G401 (cell line): ENCODE measurements around the gene ZBTB16. TPM values are rescaled to one million over a fixed set of nuclear protein-coding genes. Genes with fewer than 3 reads are reported as not detected.

Source experiments
- DNase-seq: peaks from one replicate; pipeline ENCODE4 v3.0.0-alpha.2; 2015; ENCODE audit warnings: low spot score
- in situ Hi-C: cut with HindIII; loops from 2 replicates; pipeline ENCODE4 v1.10.0; 2016; ENCODE audit warnings: low sequenced_read_pairs, mixed read lengths
- total RNA-seq: library from RNA; depleted of rRNA; stranded (reverse); fragments of >200 nt; shearing (Covaris generic); gene quantifications from 2 replicates; pipeline ENCODE4 v1.2.3, GENCODE V29; 2014; rRNA removed

Gene ZBTB16
- total RNA-seq, result not detected in 2 replicates

GRCh38 chr11:114059278-114059983, at the start of gene ZBTB16:
ZBTB16 (plus strand) TSS chr11:114059711; CDS start chr11:114063301, 3,590 bp downstream.
- in situ Hi-C loops, result no loop called here
- peak; percentile 88 for DNase-seq

DNA sequence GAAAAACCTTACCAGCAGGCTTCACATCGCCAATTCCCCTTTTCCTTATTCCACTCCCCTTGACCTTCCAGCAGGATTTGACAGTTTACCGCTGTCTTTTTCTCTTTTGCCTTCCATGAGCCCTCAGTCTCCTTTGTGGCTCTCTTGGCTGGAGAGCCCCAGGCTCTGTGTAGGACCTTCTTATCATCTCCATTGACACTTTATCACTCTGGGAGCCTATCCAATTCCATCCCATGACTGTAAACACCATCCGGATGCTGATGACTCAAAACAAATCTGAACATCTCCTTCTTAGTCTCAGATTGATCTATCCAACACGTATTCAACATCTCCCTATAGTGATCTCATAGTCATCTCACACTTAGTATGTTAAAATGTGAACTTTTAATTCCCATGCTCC, 48.6 kb upstream of the ZBTB16 start:
- in situ Hi-C loops, result no loop called here
- no peak for DNase-seq

DNA sequence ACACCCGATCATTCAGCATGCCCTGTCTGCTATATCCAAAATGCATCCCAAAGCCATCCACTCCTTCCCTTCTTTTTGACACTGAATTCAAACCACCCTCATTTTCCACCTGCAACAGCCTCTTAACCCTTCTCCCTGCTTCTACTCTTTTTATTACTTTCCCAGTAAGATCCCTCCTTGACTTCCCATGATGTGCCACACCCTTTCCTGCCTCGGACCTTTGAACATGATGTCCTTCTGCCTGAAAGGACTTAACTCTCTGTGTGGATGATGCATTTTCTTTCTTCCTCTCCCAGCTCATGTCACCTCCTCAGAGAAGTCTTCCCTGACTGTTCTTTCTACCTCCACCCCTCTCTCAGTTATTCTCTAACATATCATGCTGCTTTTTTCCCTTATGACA, 48.1 kb upstream of the ZBTB16 start:
- DNase-seq, result no peak
- in situ Hi-C loops, result no loop called here

DNA sequence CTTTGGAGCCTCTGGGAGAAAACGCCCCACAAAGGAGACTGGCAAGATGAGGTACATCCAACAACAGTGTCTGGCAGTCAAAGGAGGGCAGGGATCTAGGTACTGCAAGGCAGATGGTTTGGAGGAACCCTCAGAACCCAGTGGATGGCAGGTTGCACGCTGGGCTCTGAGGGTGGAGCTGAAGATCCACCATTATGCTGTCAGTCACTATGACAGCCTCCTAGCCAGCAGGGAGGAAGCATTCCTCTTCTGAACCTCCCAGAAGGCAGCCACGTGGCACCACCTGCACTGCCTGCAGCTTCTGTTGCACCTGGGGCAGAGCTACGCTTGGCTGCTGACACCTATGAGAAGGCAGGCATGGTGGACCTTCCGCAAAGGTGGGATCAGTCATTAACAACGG, 44.4 kb upstream of the ZBTB16 start:
- in situ Hi-C loops, result no loop called here
- no peak for DNase-seq

DNA sequence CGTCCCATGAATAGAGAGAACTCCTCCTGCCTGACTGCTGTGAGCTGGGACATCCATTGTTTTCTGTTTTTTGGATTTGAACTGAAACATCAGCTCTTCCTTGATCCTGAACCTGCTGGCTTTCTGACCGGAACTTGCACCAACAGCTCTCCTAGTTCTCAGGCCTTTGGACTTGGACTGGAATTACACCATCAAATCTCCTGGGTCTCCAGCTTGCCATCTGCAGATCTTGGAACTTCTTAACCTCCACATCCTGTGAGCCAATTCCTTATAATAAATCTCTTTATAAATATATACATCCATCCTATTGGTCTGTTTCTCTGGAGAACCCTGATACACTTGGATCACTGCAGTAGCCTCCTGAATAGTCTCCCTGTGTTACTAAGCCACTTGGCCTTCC, 42.5 kb upstream of the ZBTB16 start:
- no peak for DNase-seq
- in situ Hi-C loops, result no loop called here

GRCh38 chr11:114017723-114018122, 41.8 kb upstream of the ZBTB16 start:
- no peak for DNase-seq
- in situ Hi-C loops, result no loop called here

DNA sequence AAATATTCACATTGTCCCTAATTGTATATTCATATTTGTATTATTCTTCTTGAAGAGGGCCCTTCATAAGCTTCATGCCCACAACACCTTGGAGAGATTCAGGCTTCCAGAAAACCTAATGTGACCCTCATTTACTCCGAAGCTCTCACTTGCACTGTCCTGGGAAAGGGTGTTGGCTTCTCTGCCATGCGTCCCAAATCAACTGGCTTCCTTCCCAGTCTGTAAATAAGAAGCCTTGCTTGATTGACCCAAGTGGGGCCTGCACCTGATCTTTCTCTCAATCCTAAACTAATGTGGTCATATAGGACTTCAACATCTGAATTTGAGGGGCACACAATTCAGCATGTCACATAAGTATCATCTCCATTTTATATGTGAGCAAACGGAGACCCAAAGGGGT, 40.5 kb upstream of the ZBTB16 start:
- no peak for DNase-seq
- in situ Hi-C loops, result no loop called here

DNA sequence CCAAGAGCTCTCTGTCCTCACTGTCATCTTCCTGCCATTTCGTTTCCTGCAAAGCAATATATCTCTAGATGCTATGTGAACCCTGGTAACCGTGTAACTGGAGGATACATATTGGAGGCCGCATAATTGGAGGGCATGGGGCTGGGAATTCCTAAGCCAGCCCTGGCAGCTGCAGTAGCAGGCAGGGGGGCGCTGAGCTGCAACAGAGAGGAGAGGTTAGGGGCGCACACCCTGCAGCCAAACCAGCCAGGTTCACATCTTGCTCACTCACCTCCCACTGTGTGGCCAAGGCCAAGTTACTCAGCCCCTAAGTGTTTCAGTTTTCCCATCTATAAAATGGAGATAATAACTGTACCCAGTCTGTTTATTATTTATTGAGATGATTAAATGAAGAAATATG, 39.9 kb upstream of the ZBTB16 start:
- in situ Hi-C loops, result no loop called here

GRCh38 chr11:114025329-114025907, 34.1 kb upstream of the ZBTB16 start:
- in situ Hi-C loops, result no loop called here
- DNase-seq, result peak; percentile 53

More for the DNA sequence above, 39.9 kb upstream of the ZBTB16 start:
- no peak for DNase-seq

DNA sequence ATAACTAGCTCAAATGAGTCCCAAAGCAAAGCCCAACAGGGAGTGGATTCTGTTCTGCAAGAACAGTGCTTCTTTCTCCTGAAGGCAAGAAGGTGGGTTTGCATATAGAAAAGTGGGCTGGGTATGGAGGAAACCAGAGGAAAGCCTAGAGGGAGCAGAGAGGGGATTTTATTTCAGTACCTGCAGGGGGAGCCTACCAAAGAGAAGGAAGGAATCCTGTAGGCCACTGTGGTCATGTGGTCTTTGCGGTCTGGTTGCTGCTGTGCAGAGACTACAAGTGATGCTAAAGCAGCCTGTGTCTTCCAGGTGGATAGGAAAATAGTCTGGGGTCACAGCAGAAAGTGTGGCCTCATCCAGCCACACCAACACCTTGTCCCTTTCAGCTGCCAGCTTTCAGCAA, 33.2 kb upstream of the ZBTB16 start:
- in situ Hi-C loops, result no loop called here
- no peak for DNase-seq

GRCh38 chr11:114027391-114027790, 32.1 kb upstream of the ZBTB16 start:
- in situ Hi-C loops, result no loop called here

DNA sequence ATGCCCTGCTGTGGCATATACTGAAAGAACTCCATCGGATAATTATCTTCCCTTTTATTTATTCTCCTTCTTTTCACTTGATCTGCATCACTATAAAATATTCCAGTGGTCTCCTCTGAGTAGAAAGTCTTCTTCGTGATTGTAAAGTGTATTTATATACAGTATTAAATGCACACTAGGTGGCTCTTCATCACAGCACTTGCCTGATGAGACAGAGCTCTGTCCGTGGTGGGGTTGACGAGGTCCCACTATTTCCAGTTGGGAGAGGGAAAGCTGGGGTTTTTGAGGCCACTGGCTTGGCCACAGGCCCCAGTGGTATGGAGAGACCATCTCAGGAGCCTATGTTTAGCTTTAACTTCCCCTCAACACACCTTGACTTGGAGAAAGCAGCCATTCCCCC, 31.6 kb upstream of the ZBTB16 start:
- no peak for DNase-seq
- in situ Hi-C loops, result no loop called here

More at GRCh38 chr11:114027391-114027790, 32.1 kb upstream of the ZBTB16 start:
- no peak for DNase-seq

DNA sequence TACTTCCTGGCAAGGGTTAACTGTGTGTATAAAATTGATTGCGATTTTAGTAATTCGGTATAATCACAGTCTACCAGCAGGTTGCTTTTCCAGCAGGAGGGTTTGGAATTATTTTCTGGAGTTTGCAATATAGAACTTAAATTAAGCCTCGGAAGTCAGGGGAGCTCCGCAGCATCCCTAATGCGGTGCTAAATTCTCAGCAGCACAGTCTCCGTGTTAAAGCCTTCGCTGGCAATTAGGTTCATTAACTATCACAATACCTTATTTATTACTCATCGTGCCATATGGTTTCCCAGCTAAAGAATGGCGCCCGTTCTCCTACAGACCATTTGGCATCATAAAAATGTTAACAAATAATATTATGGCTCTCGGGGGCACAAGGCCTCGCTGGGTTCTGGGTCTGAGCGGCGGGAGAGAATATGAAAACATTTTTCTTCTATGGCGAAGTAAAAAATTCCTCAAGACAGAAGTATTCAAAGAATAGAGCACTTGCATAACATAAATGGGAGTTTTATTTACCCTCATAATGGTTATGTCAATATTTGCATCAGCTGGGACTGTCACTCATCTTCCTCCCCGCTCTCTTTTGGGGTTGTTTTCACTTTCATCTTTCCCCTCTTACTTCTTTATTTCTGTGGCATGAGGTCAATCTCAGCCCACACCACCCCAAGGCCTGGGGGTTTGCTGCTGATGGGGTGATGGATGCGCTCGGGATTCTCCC, 28.1 kb upstream of the ZBTB16 start:
- in situ Hi-C loops, result no loop called here
- DNase-seq, result no peak

- no peak for DNase-seq
- in situ Hi-C loops, result no loop called here
Measured at GRCh38 chr11:114031967-114032320, 27.6 kb upstream of the ZBTB16 start.

DNA sequence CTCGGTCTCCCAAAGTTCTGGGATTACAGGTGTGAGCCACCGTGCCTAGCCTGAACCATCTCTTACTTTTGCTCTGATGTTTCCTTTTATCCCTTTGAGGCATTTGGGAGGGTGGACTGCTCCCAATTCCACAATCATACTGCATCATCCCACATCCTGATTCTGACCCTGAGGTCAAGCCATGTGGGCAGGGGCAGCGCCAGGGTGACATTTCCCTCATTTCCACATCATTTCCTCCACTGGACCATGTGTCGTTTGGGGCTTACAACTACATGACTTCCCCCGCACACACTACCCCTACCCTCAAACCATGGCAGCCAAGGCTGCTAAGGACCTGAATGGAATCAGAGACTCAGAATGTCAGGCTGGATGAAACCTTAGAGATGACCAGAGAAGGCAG, 26.4 kb upstream of the ZBTB16 start:
- in situ Hi-C loops, result no loop called here

GRCh38 chr11:114033572-114033971, 25.9 kb upstream of the ZBTB16 start:
- in situ Hi-C loops, result no loop called here
- DNase-seq, result peak; percentile 18

More for the DNA sequence above, 26.4 kb upstream of the ZBTB16 start:
- DNase-seq, result no peak

DNA sequence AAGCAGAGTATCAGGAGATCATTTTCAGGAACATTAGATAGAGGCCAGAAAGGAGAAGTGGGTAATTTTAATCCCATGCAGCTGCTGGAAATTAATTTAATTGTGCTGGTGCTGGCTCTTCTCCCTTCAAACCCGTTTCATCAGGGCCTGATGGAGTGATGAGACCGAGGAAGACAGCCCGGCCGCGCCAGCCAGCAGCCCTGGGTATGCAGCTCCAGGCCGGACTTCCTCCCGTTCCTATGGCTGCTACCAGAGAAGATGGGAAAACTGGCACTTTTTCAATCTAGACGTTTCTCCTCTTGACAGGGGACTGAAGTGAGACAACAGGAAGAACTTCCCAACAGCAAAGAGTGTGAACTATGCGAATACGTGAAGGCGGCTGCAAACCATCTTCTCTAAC, 24.6 kb upstream of the ZBTB16 start:
- in situ Hi-C loops, result no loop called here
- DNase-seq, result no peak

DNA sequence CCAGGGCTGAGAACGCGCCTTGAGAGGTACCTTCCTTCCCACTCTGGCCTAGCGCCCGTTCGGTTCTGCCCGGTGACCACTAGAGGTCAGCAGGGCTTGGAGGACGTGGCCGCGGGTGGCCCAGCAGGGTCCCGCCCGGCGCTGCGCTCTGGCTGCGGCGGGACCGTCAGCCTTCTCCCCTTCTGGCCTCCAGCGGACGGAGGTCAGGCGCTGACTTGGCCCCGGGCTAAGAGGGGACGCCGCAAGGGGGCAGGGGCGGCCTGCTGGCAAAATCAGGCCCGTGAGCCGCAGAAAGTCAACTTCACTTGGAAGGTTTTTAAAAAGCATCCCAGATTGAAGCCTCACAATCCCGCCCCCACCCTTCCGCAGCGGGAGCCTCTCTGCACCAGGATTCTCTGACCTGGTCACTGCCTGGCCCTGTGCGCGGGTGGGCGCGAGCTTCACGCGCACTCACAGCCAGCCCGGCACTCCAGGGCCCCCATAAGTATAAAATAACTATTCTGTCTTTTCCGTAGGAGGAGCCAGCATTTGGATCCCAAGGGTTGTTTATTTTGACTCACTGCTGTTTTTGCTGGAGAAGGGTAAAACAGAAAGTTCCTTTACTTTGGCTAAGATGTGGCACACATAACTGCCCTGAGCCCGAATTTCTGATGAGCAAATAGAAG, 23.2 kb upstream of the ZBTB16 start:
- in situ Hi-C loops, result no loop called here
- DNase-seq, result peak; percentile 79

DNA sequence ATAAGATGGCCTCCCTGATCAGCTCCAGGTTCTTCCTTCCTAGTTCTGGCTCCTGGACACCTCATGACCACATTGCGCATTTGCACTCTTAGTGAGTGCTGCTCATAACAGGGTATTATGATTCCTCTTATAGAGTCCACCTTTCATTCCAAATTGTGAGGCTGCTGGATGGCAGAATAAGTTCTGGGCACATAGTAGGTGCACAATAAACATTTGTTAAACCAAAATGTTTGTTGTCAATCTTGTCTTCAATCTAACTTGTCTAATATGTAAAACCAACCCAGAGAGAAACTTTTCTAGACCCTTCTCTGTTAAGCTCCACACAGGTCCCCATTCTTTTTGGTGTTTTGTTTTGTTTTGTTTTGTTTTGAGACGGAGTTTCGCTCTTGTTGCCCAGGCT, 22.6 kb upstream of the ZBTB16 start:
- DNase-seq, result no peak
- in situ Hi-C loops, result no loop called here

DNA sequence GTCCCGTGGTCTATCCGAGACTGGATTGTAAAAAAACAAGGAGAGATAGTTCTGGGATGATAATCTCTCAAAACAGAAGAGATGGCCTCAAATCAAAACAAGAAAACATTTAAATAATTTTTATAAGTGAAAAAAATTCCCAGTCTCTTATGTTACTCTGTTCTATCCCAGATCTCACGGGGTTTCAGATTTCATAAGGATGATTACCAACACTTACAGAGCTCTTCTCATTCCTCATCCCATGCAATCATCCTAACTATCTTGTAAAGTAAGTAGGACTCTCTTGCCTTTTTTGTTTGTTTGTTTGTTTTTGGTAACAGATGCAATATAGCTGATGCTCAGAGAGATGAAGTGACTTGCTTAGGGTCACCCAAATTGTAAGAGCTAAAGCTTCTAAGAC, 20.0 kb upstream of the ZBTB16 start:
- DNase-seq, result no peak
- in situ Hi-C loops, result no loop called here
